Ectodermal cell (in vitro differentiated cells): ENCODE measurements around the gene SPAG9.

Experiments used
- H3K27ac ChIP-seq: 2 replicates; pipeline ENCODE4 v1.7.0; 2013; ENCODE audit warnings: mild to moderate bottlenecking, low read depth, low read length; ENCODE audit not compliant: insufficient read depth, poor library complexity, severe bottlenecking
- H3K27me3 ChIP-seq: 2 replicates; pipeline ENCODE4 v1.7.0; 2013; ENCODE audit warnings: mild to moderate bottlenecking, low read length; ENCODE audit not compliant: insufficient read depth, control insufficient read depth, poor library complexity, severe bottlenecking
- H3K36me3 ChIP-seq: one replicate; pipeline ENCODE4 v1.7.0; 2013; ENCODE audit warnings: low read length; ENCODE audit not compliant: control insufficient read depth, insufficient read depth
- H3K4me1 ChIP-seq: one replicate; pipeline ENCODE4 v1.7.0; 2013; ENCODE audit warnings: low read length; ENCODE audit not compliant: control insufficient read depth, insufficient read depth
- H3K4me3 ChIP-seq: 2 replicates; pipeline ENCODE4 v1.7.0; 2013; ENCODE audit warnings: low read depth, low read length, control low read depth; ENCODE audit not compliant: insufficient read depth
- H3K9me3 ChIP-seq: 2 replicates; pipeline ENCODE4 v1.7.0; 2013; ENCODE audit warnings: mild to moderate bottlenecking, low read length, moderate library complexity; ENCODE audit not compliant: control insufficient read depth
- WGBS, 2 experiments: methylation state at CpG; one replicate each; pipeline ENCODE4 v1.1.7; 2013; ENCODE audit warnings: missing lambda C conversion rate in 2 of 2; 5-methylcytosine and 5-hydroxymethylcytosine counted together

Gene SPAG9

GRCh38 chr17:50972577-50972976 is 148.1 kb downstream of the SPAG9 start:
- H3K4me3 ChIP-seq, result no peak overlapping the region
- WGBS, 2 experiments, result 92 to 97% methylated on average over 5 of the region's 5 CpGs
- H3K4me1 ChIP-seq, result no peaks in the 10 kb centered on the region
- H3K36me3 ChIP-seq, result peaks cover 42% of the 10 kb centered on the region
- H3K9me3 ChIP-seq, result no peaks in the 10 kb centered on the region
- H3K27me3 ChIP-seq, result no peaks in the 10 kb centered on the region
- H3K27ac ChIP-seq, result no peak overlapping the region

DNA sequence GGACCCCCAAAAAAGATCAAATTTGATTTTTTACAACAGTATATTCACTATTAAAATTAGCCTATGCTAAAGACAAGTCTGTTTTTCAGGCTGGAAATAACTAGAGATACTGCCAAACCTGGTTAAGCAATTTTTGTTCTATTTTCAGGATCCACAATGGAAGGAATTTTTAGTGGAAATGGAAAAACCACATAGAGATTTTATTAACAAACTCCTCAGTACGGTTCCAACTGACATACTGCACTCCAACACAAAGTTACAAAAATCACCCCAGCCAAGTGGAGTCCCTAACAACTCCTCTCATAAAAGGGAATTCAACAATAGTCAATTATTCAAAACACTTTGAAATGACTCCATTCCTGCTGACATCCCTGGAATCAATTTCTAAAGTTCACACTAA is 152.9 kb downstream of the SPAG9 start:
- Histone ChIP-seq H3K4me3 (no peak overlapping the region), H3K27me3 (no peaks in the 10 kb centered on the region), H3K27ac (no peak overlapping the region), H3K9me3 (no peaks in the 10 kb centered on the region), H3K4me1 (no peaks in the 10 kb centered on the region), H3K36me3 (peaks cover 32% of the 10 kb centered on the region)
- 94 to 96% methylated on average over 1 of the region's 1 CpG for WGBS, 2 experiments

DNA sequence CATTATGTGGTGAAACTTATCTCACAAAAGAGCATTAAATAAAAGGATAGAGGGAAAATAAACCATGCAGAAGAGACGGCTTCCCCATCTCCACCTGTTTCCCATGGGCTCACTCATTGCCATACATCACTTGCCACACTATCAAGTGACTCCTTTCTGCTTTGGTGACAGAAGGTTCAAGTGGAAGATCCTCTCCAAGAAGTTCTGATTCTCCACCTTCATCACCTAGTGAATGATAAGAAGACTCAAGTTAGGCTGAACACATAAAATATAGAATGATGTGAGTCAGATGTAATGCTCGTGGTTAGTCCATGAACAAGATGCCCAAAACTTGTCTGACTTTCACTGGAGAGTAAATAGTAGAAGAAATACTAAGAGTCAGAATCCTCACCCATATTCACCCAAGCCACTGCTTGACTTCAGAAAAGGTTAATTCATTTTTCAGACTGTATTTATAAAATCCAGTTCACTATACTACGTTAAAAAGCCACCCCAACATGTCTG is 154.5 kb downstream of the SPAG9 start:
- Histone ChIP-seq H3K4me1 (no peaks in the 10 kb centered on the region), H3K27me3 (no peaks in the 10 kb centered on the region), H3K27ac (no peak overlapping the region), H3K4me3 (no peak overlapping the region), H3K9me3 (no peaks in the 10 kb centered on the region), H3K36me3 (peaks cover 32% of the 10 kb centered on the region)
- WGBS, 2 experiments, result 88 to 94% methylated on average over 2 to 3 of the region's 3 CpGs

GRCh38 chr17:50963139-50963538 is 157.5 kb downstream of the SPAG9 start:
- no peaks in the 10 kb centered on the region for H3K4me1 ChIP-seq

GRCh38 chr17:50961282-50962220 is 159.1 kb downstream of the SPAG9 start:
- H3K27me3 ChIP-seq, result no peaks in the 10 kb centered on the region
- no peak overlapping the region for H3K4me3 ChIP-seq
- no peaks in the 10 kb centered on the region for H3K9me3 ChIP-seq
- no peak overlapping the region for H3K27ac ChIP-seq
- H3K36me3 ChIP-seq, result peaks cover 12% of the 10 kb centered on the region
- no peaks in the 10 kb centered on the region for H3K4me1 ChIP-seq
- WGBS, 2 experiments, result 90 to 95% methylated on average over 8 of the region's 9 CpGs

More at GRCh38 chr17:50963139-50963538, 157.5 kb downstream of the SPAG9 start:
- Histone ChIP-seq H3K27ac (no peak overlapping the region), H3K27me3 (no peaks in the 10 kb centered on the region), H3K36me3 (peaks cover 16% of the 10 kb centered on the region), H3K9me3 (no peaks in the 10 kb centered on the region), H3K4me3 (no peak overlapping the region)
- 97 to 100% methylated on average over 1 of the region's 2 CpGs for WGBS, 2 experiments

DNA sequence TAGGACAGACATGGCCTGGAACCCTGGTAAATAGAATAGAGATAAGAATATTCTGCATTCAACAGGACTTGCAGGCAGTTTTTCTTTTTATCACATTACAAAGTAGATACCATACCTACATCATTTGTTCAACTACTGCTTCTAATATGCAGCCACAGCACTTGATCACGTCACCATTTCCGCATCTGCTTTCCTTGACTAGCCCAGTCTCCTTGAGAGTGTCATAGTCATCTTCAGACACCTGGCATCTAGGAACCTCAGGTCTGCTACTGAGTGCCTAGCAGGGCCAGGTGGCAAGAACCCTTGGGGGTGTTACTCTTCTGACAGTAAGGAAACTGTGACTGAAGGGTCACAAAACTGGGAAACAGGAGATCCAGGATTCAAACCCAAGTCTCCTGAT is 161.3 kb downstream of the SPAG9 start:
- Histone ChIP-seq H3K4me1 (peaks cover 11% of the 10 kb centered on the region), H3K36me3 (no peaks in the 10 kb centered on the region), H3K27ac (no peak overlapping the region), H3K4me3 (no peak overlapping the region), H3K27me3 (no peaks in the 10 kb centered on the region), H3K9me3 (no peaks in the 10 kb centered on the region)
- WGBS, 2 experiments, result 94 to 99% methylated on average over 2 of the region's 2 CpGs

DNA sequence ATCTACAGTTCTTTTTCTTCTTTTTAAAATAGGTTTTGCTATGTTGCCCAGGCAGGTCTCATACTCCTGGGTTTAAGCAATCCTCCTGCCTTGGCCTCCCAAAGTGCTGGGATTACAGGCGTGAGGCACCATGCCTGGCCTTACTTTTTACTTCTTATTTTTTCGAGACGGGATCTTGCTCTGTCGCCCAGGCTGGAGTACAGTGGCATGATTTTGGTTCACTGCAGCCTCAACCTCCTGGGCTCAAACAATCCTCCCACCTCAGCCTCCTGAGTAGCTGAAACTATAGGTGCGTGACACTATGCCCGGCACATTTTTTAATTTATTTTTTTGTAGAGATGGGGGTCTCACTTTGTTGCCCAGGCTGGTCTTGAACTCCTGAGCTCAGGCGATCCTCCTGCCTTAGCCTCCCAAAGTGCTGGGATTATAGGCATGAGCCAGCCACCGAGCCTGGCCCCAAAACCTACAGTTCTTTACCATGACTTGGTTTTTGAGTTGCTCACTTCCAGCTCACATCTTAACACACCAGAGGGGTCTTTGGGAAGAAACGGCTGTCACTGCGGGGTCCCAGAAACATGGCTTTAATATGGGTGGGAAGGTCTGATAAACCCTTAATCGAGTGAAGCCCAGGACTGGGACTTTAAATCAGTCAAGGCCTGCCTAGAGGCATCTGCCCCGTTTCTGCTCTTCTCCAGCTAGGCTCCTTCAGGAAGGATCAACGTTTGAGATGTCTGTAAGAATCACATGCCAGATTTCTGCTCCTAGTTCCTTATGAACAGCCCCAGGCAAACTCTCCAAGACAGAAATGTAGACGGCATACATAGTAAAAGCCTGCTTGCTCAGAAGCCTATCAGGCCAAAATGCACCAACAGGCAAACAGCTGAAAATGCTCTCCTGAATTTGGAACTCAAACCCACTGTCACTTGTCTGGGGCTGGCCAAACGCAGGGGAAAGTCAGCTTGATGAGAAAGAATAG is 162.8 kb downstream of the SPAG9 start:
- Histone ChIP-seq H3K4me1 (peaks cover 19% of the 10 kb centered on the region), H3K27me3 (no peaks in the 10 kb centered on the region), H3K9me3 (no peaks in the 10 kb centered on the region), H3K27ac (no peak overlapping the region), H3K4me3 (no peak overlapping the region), H3K36me3 (no peaks in the 10 kb centered on the region)
- WGBS, 2 experiments, result 94 to 95% methylated on average over 15 of the region's 15 CpGs

GRCh38 chr17:50956750-50957523 is 163.7 kb downstream of the SPAG9 start:
- no peaks in the 10 kb centered on the region for H3K36me3 ChIP-seq
- no peaks in the 10 kb centered on the region for H3K27me3 ChIP-seq
- peaks cover 19% of the 10 kb centered on the region for H3K4me1 ChIP-seq
- H3K4me3 ChIP-seq, result no peak overlapping the region
- no peak overlapping the region for H3K27ac ChIP-seq
- no peaks in the 10 kb centered on the region for H3K9me3 ChIP-seq
- 45 to 48% methylated on average over 13 of the region's 13 CpGs for WGBS, 2 experiments

GRCh38 chr17:50956409-50956749 is 164.3 kb downstream of the SPAG9 start:
- Histone ChIP-seq H3K27ac (no peak overlapping the region), H3K9me3 (no peaks in the 10 kb centered on the region), H3K36me3 (no peaks in the 10 kb centered on the region), H3K27me3 (no peaks in the 10 kb centered on the region), H3K4me1 (peaks cover 19% of the 10 kb centered on the region), H3K4me3 (no peak overlapping the region)
- 88 to 91% methylated on average over 4 of the region's 4 CpGs for WGBS, 2 experiments
